GM12865 (cell line): ENCODE results near the gene AQP2.

Source experiments
- DNase-seq: peaks from one replicate; pipeline ENCODE4 v3.0.0; 2010; ENCODE audit warnings: low read depth
- H3K4me3 ChIP-seq: 2 replicates; pipeline ENCODE4 v1.5.1; 2011; ENCODE audit warnings: mild to moderate bottlenecking, low read depth, low read length, control low read depth
- CTCF ChIP-seq: IDR thresholded peaks from 2 replicates; pipeline ENCODE4 v1.5.1; 2011; ENCODE audit warnings: low read length, control low read depth, low read depth, inconsistent platforms; ENCODE audit not compliant: insufficient read depth; ENCODE audit errors: missing control alignments

AQP2 gene

GRCh38 chr12:49979016-49979586, 28.6 kb downstream of the AQP2 start:
- TF ChIP-seq CTCF = no peak
- H3K4me3 ChIP-seq = no peak overlapping the region
- DNase-seq = no peak

- TF ChIP-seq CTCF = no peak
- DNase-seq = no peak
- no peak overlapping the region for H3K4me3 ChIP-seq
These were observed 29.3 kb downstream of the AQP2 start for GRCh38 chr12:49979791-49980190.

- no peak for DNase-seq
- no peak for TF ChIP-seq CTCF
- H3K4me3 ChIP-seq = no peak overlapping the region
These were observed 30.2 kb downstream of the AQP2 start for GRCh38 chr12:49980501-49981349.

- DNase-seq = no peak
- no peak overlapping the region for H3K4me3 ChIP-seq
- TF ChIP-seq CTCF = no peak
These were observed 31.9 kb downstream of the AQP2 start for GRCh38 chr12:49982246-49983087.

- TF ChIP-seq CTCF = no peak
- DNase-seq = no peak
- no peak overlapping the region for H3K4me3 ChIP-seq
These were observed 33.4 kb downstream of the AQP2 start for GRCh38 chr12:49983892-49984291.

GRCh38 chr12:49984476-49985359, 34.2 kb downstream of the AQP2 start:
- no peak for DNase-seq
- TF ChIP-seq CTCF = no peak
- H3K4me3 ChIP-seq = no peak overlapping the region
